Keratinocyte (primary cell): ENCODE results near the gene RAP1GAP2. TPM values are rescaled to one million over a fixed set of nuclear protein-coding genes. Genes with fewer than 3 reads are reported as not detected.

Experiments used
- DNase-seq: peaks from one replicate; pipeline ENCODE4 v3.0.0-alpha.2; 2011; ENCODE audit warnings: low read depth, missing footprints, low spot score
- FAIRE-seq: peaks from 2 replicates; lab custom pipeline; 2011; peaks lifted over from hg19 to GRCh38; lab: Jason Lieb, UNC
- H2AFZ ChIP-seq: 2 replicates; pipeline ENCODE4 v1.6.0; 2012; ENCODE audit warnings: low read length, control low read depth, inconsistent platforms; ENCODE audit not compliant: control insufficient read depth
- H3K27ac ChIP-seq: 2 replicates; pipeline ENCODE4 v1.5.1; 2011; ENCODE audit warnings: low read length; ENCODE audit not compliant: control insufficient read depth, insufficient read depth
- H3K27me3 ChIP-seq: 3 replicates; pipeline ENCODE4 v1.6.0; 2011; ENCODE audit warnings: low read length; ENCODE audit not compliant: control insufficient read depth, insufficient read depth; ENCODE audit errors: extremely low read depth
- H3K36me3 ChIP-seq, 2 experiments: 2 replicates in 1 of 2; 3 replicates in 1 of 2; pipeline ENCODE4 v1.5.1; 2011; ENCODE audit warnings: low read length in 2 of 2, mild to moderate bottlenecking in 1 of 2; ENCODE audit not compliant: control insufficient read depth in 2 of 2, insufficient read depth in 2 of 2; ENCODE audit errors: extremely low read depth in 1 of 2
- H3K4me1 ChIP-seq: 3 replicates; pipeline ENCODE4 v1.5.1; 2011; ENCODE audit warnings: low read length; ENCODE audit not compliant: control insufficient read depth, insufficient read depth; ENCODE audit errors: extremely low read depth
- H3K4me2 ChIP-seq: 3 replicates; pipeline ENCODE4 v1.6.0; 2011; ENCODE audit warnings: low read depth, low read length; ENCODE audit not compliant: control insufficient read depth, insufficient read depth; ENCODE audit errors: extremely low read depth
- H3K4me3 ChIP-seq, 3 experiments: fragments of 200-600 bp in 1 of 3; sonication (generic) in 1 of 3; 2 replicates in 2 of 3; 3 replicates in 1 of 3; pipeline ENCODE4 v1.5.1; 2011 to 2016; ENCODE audit warnings: low read length in 3 of 3, mild to moderate bottlenecking in 3 of 3, control low read depth in 2 of 3, inconsistent platforms in 1 of 3, low read depth in 1 of 3, mixed read lengths in 1 of 3, mixed run types in 1 of 3, moderate library complexity in 1 of 3; ENCODE audit not compliant: control insufficient read depth in 2 of 3, insufficient read depth in 2 of 3; ENCODE audit errors: extremely low read depth in 1 of 3
- H3K79me2 ChIP-seq: 2 replicates; pipeline ENCODE4 v1.6.0; 2012; ENCODE audit warnings: low read length; ENCODE audit not compliant: control insufficient read depth, insufficient read depth
- H3K9ac ChIP-seq: 3 replicates; pipeline ENCODE4 v1.6.0; 2011; ENCODE audit warnings: low read length; ENCODE audit not compliant: control insufficient read depth, insufficient read depth; ENCODE audit errors: extremely low read depth
- H3K9me1 ChIP-seq: 3 replicates; pipeline ENCODE4 v1.6.0; 2011; ENCODE audit warnings: low read length; ENCODE audit not compliant: control insufficient read depth, insufficient read depth; ENCODE audit errors: extremely low read depth
- H3K9me3 ChIP-seq: 2 replicates; pipeline ENCODE4 v1.5.1; 2012; ENCODE audit warnings: low read depth, low read length; ENCODE audit not compliant: control insufficient read depth
- H4K20me1 ChIP-seq: 3 replicates; pipeline ENCODE4 v1.6.0; 2011; ENCODE audit warnings: low read length; ENCODE audit not compliant: control insufficient read depth, insufficient read depth; ENCODE audit errors: extremely low read depth
- CTCF ChIP-seq, 3 experiments: IDR thresholded peaks in 1 of 3; conservative IDR thresholded peaks in 1 of 3; optimal IDR thresholded peaks in 1 of 3; 2 replicates in 2 of 3; 3 replicates in 1 of 3; pipeline versions ENCODE3 to v1.5.1; 2011; ENCODE audit warnings: low read length in 3 of 3, mild to moderate bottlenecking in 3 of 3, moderate library complexity in 2 of 3, control low read depth in 1 of 3, inconsistent platforms in 1 of 3; ENCODE audit not compliant: insufficient read depth in 2 of 3; ENCODE audit errors: extremely low read depth in 1 of 3
- EZH2 ChIP-seq: IDR thresholded peaks from one replicate; pipeline ENCODE4 v1.6.1; 2012; ENCODE audit warnings: inconsistent platforms, mild to moderate bottlenecking, low read length, moderate library complexity
- dilution Hi-C: fragments of 300-500 bp; cut with MboI; formaldehyde crosslinking; loops from one replicate; pipeline ENCODE4 v1.7.0; 2020; ENCODE audit warnings: low sequenced_read_pairs; ENCODE audit not compliant: extremely low pct_ligation_motif_present
- polyA plus RNA-seq, 5 experiments: library from polyadenylated mRNA; depleted of rRNA in 3 of 5; stranded (reverse) in 3 of 5; stranded (forward) in 1 of 5; unstranded in 1 of 5; fragments of >200 nt; gene quantifications; 1 replicate in 1 of 5; 2 replicates in 3 of 5; 3 replicates in 1 of 5; pipeline versions ENCODE4 v1.2.1 to v1.2.3, GENCODE V29; 2011 to 2012; ENCODE audit warnings: missing spikeins in 2 of 5, low read depth in 1 of 5, low replicate concordance in 1 of 5

Gene RAP1GAP2
- polyA plus RNA-seq, 1 donor (not counting 4 experiments of a cell fraction or from before 2014, with no cell fraction given), result 13.6 TPM

GRCh38 chr17:2912754-2913153, 116.5 kb downstream of the RAP1GAP2 start:
- Histone ChIP-seq H3K4me2 (no peak overlapping the region), H3K9me1 (no peaks in the 10 kb centered on the region), H3K4me1 (no peaks in the 10 kb centered on the region), H3K79me2 (no peaks in the 10 kb centered on the region), H3K36me3 (peaks cover 3 to 5% of the 10 kb centered on the region in 2 experiments), H2AFZ (no peak overlapping the region), H3K4me3 (no peak overlapping the region), H3K9me3 (no peaks in the 10 kb centered on the region), H3K27me3 (no peaks in the 10 kb centered on the region), H4K20me1 (no peaks in the 10 kb centered on the region), H3K9ac (no peak overlapping the region), H3K27ac (no peak overlapping the region)
- dilution Hi-C loops, result no loop called here
- TF ChIP-seq EZH2 (no peak), CTCF (optimal IDR thresholded peaks at IDR 0.05 in 1 of 3, IDR thresholded peaks at IDR 0.05 in 1 of 3, conservative IDR thresholded peaks at IDR 0.05 in 1 of 3; ENCODE audit: extremely low read depth in 1 of 3, insufficient read depth in 2 of 3, low read length in 3 of 3) (no peak)
- DNase-seq (no peak), FAIRE-seq (no peak)

- Histone ChIP-seq H3K9me3 (no peaks in the 10 kb centered on the region), H3K9ac (no peak overlapping the region), H3K36me3 (peaks cover 4 to 8% of the 10 kb centered on the region in 2 experiments), H3K4me1 (no peaks in the 10 kb centered on the region), H3K27ac (no peak overlapping the region), H4K20me1 (no peaks in the 10 kb centered on the region), H3K4me2 (no peak overlapping the region), H2AFZ (no peak overlapping the region), H3K27me3 (no peaks in the 10 kb centered on the region), H3K9me1 (no peaks in the 10 kb centered on the region), H3K4me3 (no peak overlapping the region), H3K79me2 (peaks cover 3% of the 10 kb centered on the region)
- FAIRE-seq (no peak), DNase-seq (no peak)
- dilution Hi-C loops, result no loop called here
- TF ChIP-seq CTCF (optimal IDR thresholded peaks at IDR 0.05 in 1 of 3, IDR thresholded peaks at IDR 0.05 in 1 of 3, conservative IDR thresholded peaks at IDR 0.05 in 1 of 3; ENCODE audit: extremely low read depth in 1 of 3, insufficient read depth in 2 of 3, low read length in 3 of 3), result no peak
- TF ChIP-seq EZH2, result no peak
These were observed 120.2 kb downstream of the RAP1GAP2 start for GRCh38 chr17:2916461-2916860.
